Loucy (cell line): ENCODE results near the gene FRAS1.

Source experiments
- EZH2phosphoT487 ChIP-seq: fragments of 200-600 bp; IDR thresholded peaks from 2 replicates; pipeline ENCODE4 v1.6.1; 2018; ENCODE audit warnings: antibody characterized with exemption, mild to moderate bottlenecking, moderate library complexity, borderline replicate concordance
- TF ChIP-seq, protein P1 (sequence below): fragments of 200-600 bp; sonication (generic); conservative IDR thresholded peaks from 2 replicates; pipeline ENCODE4 v1.5.1; 2014; ENCODE audit warnings: mild to moderate bottlenecking, antibody characterized with exemption, low read length

DNA sequence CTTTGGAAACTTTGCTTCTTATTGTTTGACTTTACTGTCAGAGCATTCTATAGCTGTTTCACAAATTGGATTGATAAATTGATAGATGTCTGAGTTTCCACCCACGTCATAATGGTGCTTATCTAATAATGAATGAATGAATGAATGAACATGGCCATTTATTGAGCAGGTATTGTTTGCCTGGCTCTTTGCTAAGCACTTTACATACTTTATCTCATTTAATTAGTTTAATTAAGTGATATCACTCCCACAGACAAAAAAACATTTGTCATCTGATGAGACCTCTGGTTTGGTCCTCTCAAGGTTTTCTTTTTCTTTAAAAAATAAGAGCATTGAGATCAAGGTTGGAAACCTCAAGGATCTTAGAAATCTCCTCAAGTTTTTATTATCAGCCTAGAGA lies 2.8 kb downstream of the FRAS1 start:
- TF ChIP-seq, protein P1, sequence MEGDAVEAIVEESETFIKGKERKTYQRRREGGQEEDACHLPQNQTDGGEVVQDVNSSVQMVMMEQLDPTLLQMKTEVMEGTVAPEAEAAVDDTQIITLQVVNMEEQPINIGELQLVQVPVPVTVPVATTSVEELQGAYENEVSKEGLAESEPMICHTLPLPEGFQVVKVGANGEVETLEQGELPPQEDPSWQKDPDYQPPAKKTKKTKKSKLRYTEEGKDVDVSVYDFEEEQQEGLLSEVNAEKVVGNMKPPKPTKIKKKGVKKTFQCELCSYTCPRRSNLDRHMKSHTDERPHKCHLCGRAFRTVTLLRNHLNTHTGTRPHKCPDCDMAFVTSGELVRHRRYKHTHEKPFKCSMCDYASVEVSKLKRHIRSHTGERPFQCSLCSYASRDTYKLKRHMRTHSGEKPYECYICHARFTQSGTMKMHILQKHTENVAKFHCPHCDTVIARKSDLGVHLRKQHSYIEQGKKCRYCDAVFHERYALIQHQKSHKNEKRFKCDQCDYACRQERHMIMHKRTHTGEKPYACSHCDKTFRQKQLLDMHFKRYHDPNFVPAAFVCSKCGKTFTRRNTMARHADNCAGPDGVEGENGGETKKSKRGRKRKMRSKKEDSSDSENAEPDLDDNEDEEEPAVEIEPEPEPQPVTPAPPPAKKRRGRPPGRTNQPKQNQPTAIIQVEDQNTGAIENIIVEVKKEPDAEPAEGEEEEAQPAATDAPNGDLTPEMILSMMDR: no peak
- TF ChIP-seq EZH2phosphoT487: no peak
